GM18858 (cell line): ENCODE data around the gene CTNNAL1.

Experiments used
- ATAC-seq: cut with Tn5 transposase; IDR thresholded peaks from one replicate; pipeline ENCODE4 v1.9.1; 2021; ENCODE audit not compliant: unreplicated experiment

Gene CTNNAL1

GRCh38 chr9:109030426-109030825 lies 17.1 kb upstream of the CTNNAL1 start:
- ATAC-seq, result no peak

GRCh38 chr9:109028457-109028856 lies 15.2 kb upstream of the CTNNAL1 start:
- ATAC-seq, result no peak

- ATAC-seq, result no peak
Measured at GRCh38 chr9:109027176-109027575, 13.9 kb upstream of the CTNNAL1 start.

GRCh38 chr9:109026306-109026705 lies 13.0 kb upstream of the CTNNAL1 start:
- ATAC-seq, result no peak

GRCh38 chr9:109022873-109023272 lies 9.6 kb upstream of the CTNNAL1 start:
- ATAC-seq, result no peak

- ATAC-seq, result no peak
Measured at GRCh38 chr9:109020581-109021511, 7.5 kb upstream of the CTNNAL1 start.

GRCh38 chr9:109020113-109020512 lies 6.8 kb upstream of the CTNNAL1 start:
- ATAC-seq, result no peak

GRCh38 chr9:109019420-109019819 lies 6.1 kb upstream of the CTNNAL1 start:
- ATAC-seq, result no peak

- ATAC-seq, result peak; percentile 48
Measured at GRCh38 chr9:109017493-109017892, 4.2 kb upstream of the CTNNAL1 start.

GRCh38 chr9:109017061-109017460 lies 3.8 kb upstream of the CTNNAL1 start:
- no peak for ATAC-seq

- ATAC-seq, result no peak
Measured at GRCh38 chr9:109016132-109016531, 2.8 kb upstream of the CTNNAL1 start.

- ATAC-seq, result no peak
Measured at GRCh38 chr9:109014608-109015280, 1.4 kb upstream of the CTNNAL1 start.

- no peak for ATAC-seq
Measured at GRCh38 chr9:109013679-109014607, 644 bp upstream of the CTNNAL1 start.

GRCh38 chr9:109012009-109012875 lies 1.1 kb downstream of the CTNNAL1 start:
- peak; percentile 41 for ATAC-seq

- no peak for ATAC-seq
Measured at GRCh38 chr9:109011231-109011671, 2.0 kb downstream of the CTNNAL1 start.

- ATAC-seq, result peak; percentile 33
Measured at GRCh38 chr9:109010746-109011145, 2.6 kb downstream of the CTNNAL1 start.

GRCh38 chr9:109005678-109006077 lies 7.6 kb downstream of the CTNNAL1 start:
- no peak for ATAC-seq

GRCh38 chr9:109003116-109003515 lies 10.2 kb downstream of the CTNNAL1 start:
- ATAC-seq, result no peak

GRCh38 chr9:109002141-109002540 lies 11.2 kb downstream of the CTNNAL1 start:
- no peak for ATAC-seq

GRCh38 chr9:109001275-109001676 lies 12.0 kb downstream of the CTNNAL1 start:
- no peak for ATAC-seq
